ENCODE results near the gene MEGF11.
"Not testable (repeated sequence)": the region's sequence is repeated elsewhere in the genome, so short reads cannot be mapped to it uniquely, and the experiment has no call there.

The MEGF11 gene

DNA sequence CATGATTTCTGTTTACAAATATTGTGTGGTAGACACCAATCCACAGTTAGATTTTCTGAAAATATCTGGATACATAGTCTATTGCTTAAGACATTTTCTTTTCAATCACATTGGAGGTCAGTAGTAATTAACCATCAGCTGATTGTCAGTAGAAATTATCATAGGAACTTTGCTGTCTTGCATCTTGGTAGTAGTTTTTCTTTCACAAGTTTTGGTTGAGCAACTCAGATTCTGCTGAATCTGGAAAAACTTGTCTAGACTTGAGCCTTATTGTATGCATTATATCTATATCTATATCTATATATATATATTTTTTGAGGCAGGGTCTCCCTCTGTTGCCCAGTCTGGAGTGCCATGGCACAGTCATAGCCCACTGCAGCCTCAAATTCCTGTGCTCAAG is 380.3 kb downstream of the MEGF11 start:
- no peak for TF ChIP-seq TCF4 (CRISPR knock-in tag; IDR thresholded peaks at IDR 0.05; ENCODE audit: borderline replicate concordance)
- no peak for TF ChIP-seq ISL1 (CRISPR knock-in tag; IDR thresholded peaks at IDR 0.05)
- TF ChIP-seq ZNF8 (CRISPR knock-in tag; IDR thresholded peaks at IDR 0.05), result no peak
- no peak for TF ChIP-seq ESRRG (CRISPR knock-in tag; IDR thresholded peaks at IDR 0.05)
- no peak for TF ChIP-seq TOX (CRISPR knock-in tag; IDR thresholded peaks at IDR 0.05; ENCODE audit: borderline replicate concordance)
- no peak for TF ChIP-seq RARB (CRISPR knock-in tag; IDR thresholded peaks at IDR 0.05)
- no peak for TF ChIP-seq ZC3H10 (CRISPR knock-in tag; IDR thresholded peaks at IDR 0.05)
- TF ChIP-seq ZFP30 (CRISPR knock-in tag; IDR thresholded peaks at IDR 0.05), result no peak
- TF ChIP-seq CSDC2 (CRISPR knock-in tag; IDR thresholded peaks at IDR 0.05), result no peak
- TF ChIP-seq, protein P1, sequence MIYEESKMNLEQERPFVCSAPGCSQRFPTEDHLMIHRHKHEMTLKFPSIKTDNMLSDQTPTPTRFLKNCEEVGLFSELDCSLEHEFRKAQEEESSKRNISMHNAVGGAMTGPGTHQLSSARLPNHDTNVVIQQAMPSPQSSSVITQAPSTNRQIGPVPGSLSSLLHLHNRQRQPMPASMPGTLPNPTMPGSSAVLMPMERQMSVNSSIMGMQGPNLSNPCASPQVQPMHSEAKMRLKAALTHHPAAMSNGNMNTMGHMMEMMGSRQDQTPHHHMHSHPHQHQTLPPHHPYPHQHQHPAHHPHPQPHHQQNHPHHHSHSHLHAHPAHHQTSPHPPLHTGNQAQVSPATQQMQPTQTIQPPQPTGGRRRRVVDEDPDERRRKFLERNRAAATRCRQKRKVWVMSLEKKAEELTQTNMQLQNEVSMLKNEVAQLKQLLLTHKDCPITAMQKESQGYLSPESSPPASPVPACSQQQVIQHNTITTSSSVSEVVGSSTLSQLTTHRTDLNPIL (CRISPR knock-in tag; IDR thresholded peaks at IDR 0.05; ENCODE audit: low read depth), result no peak
- no peak for TF ChIP-seq PPARA (CRISPR knock-in tag; IDR thresholded peaks at IDR 0.05; ENCODE audit: borderline replicate concordance)
- TF ChIP-seq, protein P2, sequence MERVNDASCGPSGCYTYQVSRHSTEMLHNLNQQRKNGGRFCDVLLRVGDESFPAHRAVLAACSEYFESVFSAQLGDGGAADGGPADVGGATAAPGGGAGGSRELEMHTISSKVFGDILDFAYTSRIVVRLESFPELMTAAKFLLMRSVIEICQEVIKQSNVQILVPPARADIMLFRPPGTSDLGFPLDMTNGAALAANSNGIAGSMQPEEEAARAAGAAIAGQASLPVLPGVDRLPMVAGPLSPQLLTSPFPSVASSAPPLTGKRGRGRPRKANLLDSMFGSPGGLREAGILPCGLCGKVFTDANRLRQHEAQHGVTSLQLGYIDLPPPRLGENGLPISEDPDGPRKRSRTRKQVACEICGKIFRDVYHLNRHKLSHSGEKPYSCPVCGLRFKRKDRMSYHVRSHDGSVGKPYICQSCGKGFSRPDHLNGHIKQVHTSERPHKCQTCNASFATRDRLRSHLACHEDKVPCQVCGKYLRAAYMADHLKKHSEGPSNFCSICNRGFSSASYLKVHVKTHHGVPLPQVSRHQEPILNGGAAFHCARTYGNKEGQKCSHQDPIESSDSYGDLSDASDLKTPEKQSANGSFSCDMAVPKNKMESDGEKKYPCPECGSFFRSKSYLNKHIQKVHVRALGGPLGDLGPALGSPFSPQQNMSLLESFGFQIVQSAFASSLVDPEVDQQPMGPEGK (CRISPR knock-in tag; IDR thresholded peaks at IDR 0.05; ENCODE audit: borderline replicate concordance), result no peak
- no peak for ATAC-seq

DNA sequence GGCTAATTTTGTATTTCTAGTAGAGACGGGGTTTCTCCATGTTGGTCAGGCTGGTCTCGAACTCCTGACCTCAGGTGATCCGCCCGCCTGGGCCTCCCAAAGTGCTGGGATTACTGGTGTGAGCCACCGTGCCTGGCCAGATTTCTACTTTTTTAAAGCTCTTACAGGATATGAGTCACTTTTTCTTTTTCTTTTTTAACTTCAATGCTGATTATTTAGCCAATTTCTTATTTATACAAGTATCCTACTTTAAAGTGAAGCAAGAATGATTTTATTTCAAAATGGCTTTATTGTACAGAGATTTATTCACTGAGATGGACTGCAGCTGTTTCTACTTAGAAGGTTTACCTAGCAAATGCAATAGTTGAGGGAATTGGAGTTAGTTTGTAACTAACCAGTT is 381.0 kb downstream of the MEGF11 start:
- ATAC-seq, result not testable (repeated sequence)

DNA sequence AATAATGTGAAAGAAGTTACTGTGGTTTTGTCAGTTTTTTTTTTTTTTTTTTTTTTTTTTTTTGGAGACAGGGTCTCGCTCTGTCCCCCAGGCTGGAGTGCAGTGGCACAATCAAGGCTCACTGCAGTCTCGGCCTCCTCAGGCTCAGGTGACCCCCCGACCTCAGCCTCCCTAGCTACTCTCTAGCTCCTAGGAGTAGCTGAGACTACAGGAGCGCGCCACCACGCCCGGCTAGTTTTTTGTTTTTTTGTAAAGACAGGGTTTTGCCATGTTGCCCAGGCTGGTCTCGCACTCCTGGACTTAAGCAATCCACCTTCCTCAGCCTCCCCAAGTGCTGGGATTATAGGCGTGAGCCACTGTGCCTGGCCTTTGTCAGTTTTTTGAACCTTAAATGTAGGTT is 381.7 kb downstream of the MEGF11 start:
- ATAC-seq, result not testable (repeated sequence)

DNA sequence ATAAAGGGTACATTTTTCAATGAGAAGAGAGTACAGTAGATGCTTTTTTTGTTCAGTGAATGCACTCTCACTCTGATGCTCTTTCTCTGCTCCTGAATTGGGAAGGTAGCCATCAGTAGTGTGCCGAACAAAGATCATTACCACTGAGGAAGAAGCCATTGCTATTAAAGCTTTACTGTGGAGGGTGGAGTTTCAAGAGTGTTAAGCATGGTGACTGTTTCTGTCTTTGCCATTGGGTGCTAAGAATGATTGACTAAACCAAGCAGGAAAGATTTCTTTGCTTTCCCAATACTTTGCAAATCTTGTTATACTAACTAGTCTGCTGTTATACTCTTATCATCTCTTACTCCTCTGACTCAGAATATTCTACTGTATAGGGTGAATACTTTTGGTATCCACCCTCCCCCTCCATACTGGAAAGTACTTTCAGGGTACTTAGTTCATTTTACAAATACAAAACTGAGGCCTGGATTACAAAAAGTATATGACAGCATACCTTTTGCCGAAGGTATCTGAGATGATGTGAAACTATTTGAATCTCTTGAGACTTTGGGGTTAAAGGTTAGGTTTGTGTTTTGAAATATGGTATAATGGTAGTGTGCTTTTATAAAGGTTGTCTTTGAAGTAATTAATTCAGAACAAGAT is 382.5 kb downstream of the MEGF11 start:
- peak; percentile 49 for ATAC-seq
- TF ChIP-seq SNAI2 (CRISPR knock-in tag; IDR thresholded peaks at IDR 0.05), result no peak
- no peak for TF ChIP-seq TCF4 (CRISPR knock-in tag; IDR thresholded peaks at IDR 0.05; ENCODE audit: borderline replicate concordance)

DNA sequence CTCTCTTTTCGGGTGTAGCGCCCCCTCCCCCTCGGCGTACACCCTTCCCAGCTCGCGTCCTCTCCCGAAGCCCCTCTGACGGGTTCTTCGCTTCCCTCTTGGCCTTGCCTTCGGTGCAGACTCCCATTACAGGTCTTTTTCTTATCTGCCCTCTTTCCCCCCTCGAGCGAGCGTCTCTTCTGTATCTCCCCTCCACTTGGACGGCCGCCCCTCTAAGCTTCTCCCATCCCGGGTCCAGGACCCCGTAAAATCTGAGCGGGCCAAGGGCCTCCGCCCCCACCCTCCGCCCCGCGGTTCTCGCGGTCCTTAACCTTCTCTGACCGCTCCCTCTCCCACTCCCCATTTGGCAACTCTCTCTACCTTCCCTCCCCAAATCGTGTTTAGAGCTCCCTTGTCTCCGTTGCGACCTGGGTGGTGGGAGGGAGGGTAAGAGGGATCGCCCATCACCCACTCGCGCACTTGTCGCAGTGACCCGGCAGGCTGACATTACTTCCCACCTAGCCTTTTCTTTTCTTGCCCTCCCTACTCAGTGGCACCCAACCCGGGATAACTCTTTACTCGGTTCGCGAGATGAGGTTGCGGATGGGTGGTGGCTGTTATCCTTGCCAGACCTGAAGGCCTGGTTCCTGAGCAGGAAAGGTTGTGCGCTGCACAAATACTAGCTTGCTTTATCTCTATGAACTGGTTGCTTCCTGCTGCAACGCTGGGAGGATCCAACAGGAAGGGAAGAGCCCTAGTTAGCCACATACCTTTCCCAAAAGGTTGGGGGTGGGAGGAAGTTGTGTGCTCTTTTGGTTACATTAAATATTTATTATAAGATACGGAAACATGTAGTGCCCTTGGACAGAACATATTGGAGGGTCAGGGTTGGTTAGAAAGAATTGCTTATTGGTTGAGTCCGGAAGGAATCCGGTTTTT is 383.3 kb downstream of the MEGF11 start:
- peak; percentile 52 for ATAC-seq
- TF ChIP-seq CSDC2 (CRISPR knock-in tag; IDR thresholded peaks at IDR 0.05), result no peak
- TF ChIP-seq, protein P1 (CRISPR knock-in tag; IDR thresholded peaks at IDR 0.05; ENCODE audit: low read depth), result no peak
- TF ChIP-seq, protein P3, sequence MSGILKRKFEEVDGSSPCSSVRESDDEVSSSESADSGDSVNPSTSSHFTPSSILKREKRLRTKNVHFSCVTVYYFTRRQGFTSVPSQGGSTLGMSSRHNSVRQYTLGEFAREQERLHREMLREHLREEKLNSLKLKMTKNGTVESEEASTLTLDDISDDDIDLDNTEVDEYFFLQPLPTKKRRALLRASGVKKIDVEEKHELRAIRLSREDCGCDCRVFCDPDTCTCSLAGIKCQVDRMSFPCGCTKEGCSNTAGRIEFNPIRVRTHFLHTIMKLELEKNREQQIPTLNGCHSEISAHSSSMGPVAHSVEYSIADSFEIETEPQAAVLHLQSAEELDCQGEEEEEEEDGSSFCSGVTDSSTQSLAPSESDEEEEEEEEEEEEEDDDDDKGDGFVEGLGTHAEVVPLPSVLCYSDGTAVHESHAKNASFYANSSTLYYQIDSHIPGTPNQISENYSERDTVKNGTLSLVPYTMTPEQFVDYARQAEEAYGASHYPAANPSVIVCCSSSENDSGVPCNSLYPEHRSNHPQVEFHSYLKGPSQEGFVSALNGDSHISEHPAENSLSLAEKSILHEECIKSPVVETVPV (CRISPR knock-in tag; IDR thresholded peaks at IDR 0.05), result no peak
- no peak for TF ChIP-seq ZNF70 (CRISPR knock-in tag; IDR thresholded peaks at IDR 0.05)
- TF ChIP-seq ZC3H10 (CRISPR knock-in tag; IDR thresholded peaks at IDR 0.05), result no peak

DNA sequence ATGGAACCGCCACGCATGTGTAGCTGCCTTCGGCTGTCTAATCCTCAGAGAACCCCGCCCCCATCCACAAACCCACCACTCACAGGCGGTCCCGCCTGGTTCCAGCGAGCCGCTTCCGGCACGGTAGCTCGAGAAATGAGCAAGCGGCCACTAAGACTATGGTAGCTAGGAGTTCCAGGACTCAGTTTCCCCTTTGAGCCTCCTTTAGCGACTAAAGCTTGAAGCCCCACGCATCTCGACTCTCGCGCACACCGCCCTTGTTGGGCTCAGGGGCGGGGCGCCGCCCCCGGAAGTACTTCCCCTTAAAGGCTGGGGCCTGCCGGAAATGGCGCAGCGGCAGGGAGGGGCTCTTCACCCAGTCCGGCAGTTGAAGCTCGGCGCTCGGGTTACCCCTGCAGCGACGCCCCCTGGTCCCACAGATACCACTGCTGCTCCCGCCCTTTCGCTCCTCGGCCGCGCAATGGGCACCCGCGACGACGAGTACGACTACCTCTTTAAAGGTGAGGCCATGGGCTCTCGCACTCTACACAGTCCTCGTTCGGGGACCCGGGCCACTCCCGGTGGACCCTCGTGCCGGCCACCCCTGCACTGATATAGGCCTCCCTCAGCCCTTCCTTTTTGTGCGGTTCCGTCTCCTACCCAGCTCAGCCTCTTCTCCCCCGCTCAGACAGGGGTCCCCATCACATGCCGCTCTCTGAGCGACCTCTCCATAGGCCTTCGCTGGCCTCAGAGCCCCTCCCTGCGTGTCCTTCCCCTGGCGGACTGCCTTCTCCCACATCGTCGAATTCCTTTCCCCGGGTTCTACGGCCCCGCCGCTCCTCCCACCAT is 384.2 kb downstream of the MEGF11 start, which contains the start of gene RAB11A:
Gene RAB11A, plus strand, starts transcription at position 366 of the 828 bp plus-strand sequence. Its CDS starts 95 bp downstream, at position 461.
- TF ChIP-seq GLIS3 (CRISPR knock-in tag; IDR thresholded peaks at IDR 0.05) (0 out of 2 replicates have a peak, but pooled peaks have one; percentile 54), ZFP3 (CRISPR knock-in tag; IDR thresholded peaks at IDR 0.05) (peak; percentile 34; the same call in 1 of the 2 replicates), ZNF8 (CRISPR knock-in tag; IDR thresholded peaks at IDR 0.05) (no peak)
- TF ChIP-seq, protein P2 (CRISPR knock-in tag; IDR thresholded peaks at IDR 0.05; ENCODE audit: borderline replicate concordance), result peak; percentile 59; the same call in 1 of the 2 replicates
- ATAC-seq, result peak; percentile 96
